HEK293 (cell line): Measurements from ENCODE around the gene RGS13.

Experiments
- CTCF ChIA-PET: fragments of 350-600 bp; formaldehyde crosslinking; extraction: SDS; loops from one replicate; lab custom pipeline; 2021; ENCODE audit warnings: antibody characterized with exemption; lab: Yijun Ruan, JAX
- POLR2A ChIA-PET: fragments of 300-600 bp; formaldehyde crosslinking; extraction: SDS; loops from one replicate; lab custom pipeline; 2020; ENCODE audit warnings: antibody characterized with exemption, inconsistent platforms; lab: Yijun Ruan, JAX
- H3K27ac ChIP-seq: fragments of 200-500 bp; sonication (Bioruptor generic); 2 replicates; pipeline ENCODE4 v1.5.1; 2014; ENCODE audit warnings: low read depth, low read length, control low read depth, inconsistent platforms; ENCODE audit errors: extremely low read depth
- H3K36me3 ChIP-seq, 2 experiments: fragments of 200-500 bp in 1 of 2; sonication (Bioruptor generic) in 1 of 2; 1 replicate in 1 of 2; 2 replicates in 1 of 2; pipeline ENCODE4 v1.5.1; 2014 to 2017; ENCODE audit warnings: inconsistent platforms in 2 of 2, low read length in 2 of 2; ENCODE audit not compliant: control insufficient read depth in 2 of 2, insufficient read depth in 1 of 2
- H3K4me1 ChIP-seq: fragments of 200-500 bp; sonication (Bioruptor generic); 2 replicates; pipeline ENCODE4 v1.5.1; 2014; ENCODE audit warnings: mild to moderate bottlenecking, low read length, inconsistent platforms; ENCODE audit not compliant: control insufficient read depth, insufficient read depth
- H3K4me3 ChIP-seq: 2 replicates; pipeline ENCODE4 v1.5.1; 2011; ENCODE audit warnings: low read depth, mild to moderate bottlenecking, control low read depth, low read length, moderate library complexity
- H3K9me3 ChIP-seq: fragments of 200-500 bp; sonication (Bioruptor generic); 2 replicates; pipeline ENCODE4 v1.5.1; 2014; ENCODE audit warnings: low read depth, low read length, inconsistent platforms; ENCODE audit not compliant: control insufficient read depth, insufficient read depth
- BCL11B ChIP-seq: fragments of 450-650 bp; formaldehyde crosslinking; IDR thresholded peaks from 2 replicates; pipeline ENCODE4 v1.5.1; 2016; ENCODE audit warnings: low read depth, missing biosample characterization, missing genetic modification characterization
- PRDM10 ChIP-seq: fragments of 450-650 bp; formaldehyde crosslinking; IDR thresholded peaks from 2 replicates; pipeline ENCODE4 v1.5.1; 2016; ENCODE audit warnings: missing biosample characterization, missing genetic modification characterization
- TSHZ1 ChIP-seq: fragments of 450-650 bp; formaldehyde crosslinking; IDR thresholded peaks from 2 replicates; pipeline ENCODE4 v1.5.1; 2016; ENCODE audit warnings: missing biosample characterization, missing genetic modification characterization, borderline replicate concordance
- ZBTB10 ChIP-seq: fragments of 450-650 bp; formaldehyde crosslinking; IDR thresholded peaks from 2 replicates; pipeline ENCODE4 v1.5.1; 2016; ENCODE audit warnings: missing biosample characterization, missing genetic modification characterization
- ZEB2 ChIP-seq: fragments of 450-650 bp; formaldehyde crosslinking; IDR thresholded peaks from 2 replicates; pipeline ENCODE4 v1.5.1; 2016; ENCODE audit warnings: missing biosample characterization, missing genetic modification characterization
- ZNF10 ChIP-seq: fragments of 450-650 bp; formaldehyde crosslinking; IDR thresholded peaks from 2 replicates; pipeline ENCODE4 v1.5.1; 2017; ENCODE audit warnings: missing biosample characterization, missing genetic modification characterization
- ZNF398 ChIP-seq: fragments of 450-650 bp; formaldehyde crosslinking; IDR thresholded peaks from 2 replicates; pipeline ENCODE4 v1.5.1; 2017; ENCODE audit warnings: missing biosample characterization, missing genetic modification characterization
- ZNF660 ChIP-seq: fragments of 450-650 bp; IDR thresholded peaks from 2 replicates; pipeline ENCODE4 v1.5.1; 2018; ENCODE audit warnings: missing biosample characterization, mild to moderate bottlenecking, missing genetic modification characterization
- ZNF664 ChIP-seq: fragments of 450-650 bp; formaldehyde crosslinking; IDR thresholded peaks from 2 replicates; pipeline ENCODE4 v1.5.1; 2016; ENCODE audit warnings: missing biosample characterization, missing genetic modification characterization
- ZNF776 ChIP-seq: fragments of 450-650 bp; formaldehyde crosslinking; IDR thresholded peaks from 2 replicates; pipeline ENCODE4 v1.5.0; 2017; ENCODE audit warnings: missing biosample characterization, missing genetic modification characterization, borderline replicate concordance
- TF ChIP-seq, protein P1 (sequence below): fragments of 450-650 bp; formaldehyde crosslinking; IDR thresholded peaks from 2 replicates; pipeline ENCODE4 v1.5.1; 2016; ENCODE audit warnings: missing biosample characterization, missing genetic modification characterization, low read depth
- TF ChIP-seq, protein P2 (sequence below): fragments of 450-650 bp; formaldehyde crosslinking; IDR thresholded peaks from 2 replicates; pipeline ENCODE4 v1.5.1; 2016; ENCODE audit warnings: missing biosample characterization, missing genetic modification characterization
- TF ChIP-seq, protein P3 (sequence below): fragments of 450-650 bp; formaldehyde crosslinking; IDR thresholded peaks from 2 replicates; pipeline ENCODE4 v1.5.1; 2016; ENCODE audit warnings: missing biosample characterization, missing genetic modification characterization

The RGS13 gene

GRCh38 chr1:192632641-192633532 lies 3.1 kb upstream of the RGS13 start:
- Histone ChIP-seq H3K4me1 (no peaks in the 10 kb centered on the region), H3K36me3 (no peaks in the 10 kb centered on the region), H3K4me3 (no peak overlapping the region), H3K9me3 (no peaks in the 10 kb centered on the region), H3K27ac (no peak overlapping the region)
- ChIA-PET CTCF (no interaction called here), POLR2A (no interaction called here)
- TF ChIP-seq TSHZ1 (tag by site-specific recombination), result no peak
- no peak for TF ChIP-seq ZNF776 (tag by site-specific recombination)
- TF ChIP-seq, protein P1, sequence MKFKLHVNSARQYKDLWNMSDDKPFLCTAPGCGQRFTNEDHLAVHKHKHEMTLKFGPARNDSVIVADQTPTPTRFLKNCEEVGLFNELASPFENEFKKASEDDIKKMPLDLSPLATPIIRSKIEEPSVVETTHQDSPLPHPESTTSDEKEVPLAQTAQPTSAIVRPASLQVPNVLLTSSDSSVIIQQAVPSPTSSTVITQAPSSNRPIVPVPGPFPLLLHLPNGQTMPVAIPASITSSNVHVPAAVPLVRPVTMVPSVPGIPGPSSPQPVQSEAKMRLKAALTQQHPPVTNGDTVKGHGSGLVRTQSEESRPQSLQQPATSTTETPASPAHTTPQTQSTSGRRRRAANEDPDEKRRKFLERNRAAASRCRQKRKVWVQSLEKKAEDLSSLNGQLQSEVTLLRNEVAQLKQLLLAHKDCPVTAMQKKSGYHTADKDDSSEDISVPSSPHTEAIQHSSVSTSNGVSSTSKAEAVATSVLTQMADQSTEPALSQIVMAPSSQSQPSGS, result no peak
- TF ChIP-seq ZEB2, result no peak

GRCh38 chr1:192633533-192634253 lies 2.3 kb upstream of the RGS13 start:
- Histone ChIP-seq H3K9me3 (no peaks in the 10 kb centered on the region), H3K27ac (no peak overlapping the region), H3K4me1 (no peaks in the 10 kb centered on the region), H3K36me3 (no peaks in the 10 kb centered on the region), H3K4me3 (no peak overlapping the region)
- CTCF ChIA-PET, result interaction anchor here (0.6 kb wide), 1 partner anchor 1610 kb away, joined by 3 read pairs; no protein-coding TSS in a partner anchor
- POLR2A ChIA-PET, result no interaction called here
- TF ChIP-seq ZNF660, result no peak
- no peak for TF ChIP-seq ZNF10 (tag by site-specific recombination)
- TF ChIP-seq ZNF664 (tag by site-specific recombination), result no peak
- TF ChIP-seq, protein P2, sequence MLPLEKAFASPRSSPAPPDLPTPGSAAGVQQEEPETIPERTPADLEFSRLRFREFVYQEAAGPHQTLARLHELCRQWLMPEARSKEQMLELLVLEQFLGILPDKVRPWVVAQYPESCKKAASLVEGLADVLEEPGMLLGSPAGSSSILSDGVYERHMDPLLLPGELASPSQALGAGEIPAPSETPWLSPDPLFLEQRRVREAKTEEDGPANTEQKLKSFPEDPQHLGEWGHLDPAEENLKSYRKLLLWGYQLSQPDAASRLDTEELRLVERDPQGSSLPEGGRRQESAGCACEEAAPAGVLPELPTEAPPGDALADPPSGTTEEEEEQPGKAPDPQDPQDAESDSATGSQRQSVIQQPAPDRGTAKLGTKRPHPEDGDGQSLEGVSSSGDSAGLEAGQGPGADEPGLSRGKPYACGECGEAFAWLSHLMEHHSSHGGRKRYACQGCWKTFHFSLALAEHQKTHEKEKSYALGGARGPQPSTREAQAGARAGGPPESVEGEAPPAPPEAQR, result no peak
- no peak for TF ChIP-seq BCL11B (tag by site-specific recombination)
- no peak for TF ChIP-seq ZBTB10
- TF ChIP-seq, protein P3, sequence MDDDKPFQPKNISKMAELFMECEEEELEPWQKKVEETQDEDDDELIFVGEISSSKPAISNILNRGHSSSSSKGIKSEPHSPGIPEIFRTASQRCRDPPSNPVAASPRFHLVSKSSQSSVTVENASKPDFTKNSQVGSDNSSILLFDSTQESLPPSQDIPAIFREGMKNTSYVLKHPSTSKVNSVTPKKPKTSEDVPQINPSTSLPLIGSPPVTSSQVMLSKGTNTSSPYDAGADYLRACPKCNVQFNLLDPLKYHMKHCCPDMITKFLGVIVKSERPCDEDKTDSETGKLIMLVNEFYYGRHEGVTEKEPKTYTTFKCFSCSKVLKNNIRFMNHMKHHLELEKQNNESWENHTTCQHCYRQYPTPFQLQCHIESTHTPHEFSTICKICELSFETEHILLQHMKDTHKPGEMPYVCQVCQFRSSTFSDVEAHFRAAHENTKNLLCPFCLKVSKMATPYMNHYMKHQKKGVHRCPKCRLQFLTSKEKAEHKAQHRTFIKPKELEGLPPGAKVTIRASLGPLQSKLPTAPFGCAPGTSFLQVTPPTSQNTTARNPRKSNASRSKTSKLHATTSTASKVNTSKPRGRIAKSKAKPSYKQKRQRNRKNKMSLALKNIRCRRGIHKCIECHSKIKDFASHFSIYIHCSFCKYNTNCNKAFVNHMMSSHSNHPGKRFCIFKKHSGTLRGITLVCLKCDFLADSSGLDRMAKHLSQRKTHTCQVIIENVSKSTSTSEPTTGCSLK (tag by site-specific recombination), result no peak
- no peak for TF ChIP-seq PRDM10 (tag by site-specific recombination)
- no peak for TF ChIP-seq ZNF398 (tag by site-specific recombination)
